Esophagus muscularis mucosa (tissue), 4 donors: ENCODE measurements around the gene GLIS1. TPM values are rescaled to one million over a fixed set of nuclear protein-coding genes. Genes with fewer than 3 reads are reported as not detected.

ENCODE experiments used
- DNase-seq: peaks from one replicate; pipeline ENCODE4 v3.0.0-alpha.2; 2017; ENCODE audit errors: extremely low spot score
- H3K27ac ChIP-seq, 4 donors: fragments of 200-600 bp; sonication (generic); replicated peaks in 1 of 4; 1 replicate in 3 of 4; 2 replicates in 1 of 4; pipeline ENCODE4 v1.5.1; 2016 to 2019; ENCODE audit warnings: mild to moderate bottlenecking in 1 of 4
- H3K27me3 ChIP-seq, 4 donors: fragments of 200-600 bp; sonication (generic); one replicate each; pipeline versions ENCODE4 v1.5.1 to v1.6.0; 2016 to 2019
- H3K36me3 ChIP-seq, 4 donors: fragments of 200-600 bp; sonication (generic); one replicate each; pipeline ENCODE4 v1.5.1; 2016 to 2019
- H3K4me1 ChIP-seq, 4 donors: fragments of 200-600 bp; sonication (generic); one replicate each; pipeline ENCODE4 v1.5.1; 2016 to 2019
- H3K4me3 ChIP-seq, 4 donors: fragments of 200-600 bp; sonication (generic); 1 replicate in 2 of 4; 2 replicates in 2 of 4; pipeline ENCODE4 v1.5.1; 2016 to 2019; ENCODE audit warnings: mild to moderate bottlenecking in 4 of 4, moderate library complexity in 1 of 4
- H3K9me3 ChIP-seq, 4 donors: fragments of 200-600 bp; sonication (generic); 1 replicate in 3 of 4; 2 replicates in 1 of 4; pipeline ENCODE4 v1.5.1; 2016 to 2019
- EP300 ChIP-seq: sonication (generic); formaldehyde crosslinking; IDR thresholded peaks from one replicate; pipeline ENCODE4 v1.6.1; 2017; ENCODE audit warnings: antibody characterized with exemption
- POLR2A ChIP-seq: fragments of 450-650 bp; IDR thresholded peaks from one replicate; pipeline ENCODE4 v1.6.1; 2017; ENCODE audit warnings: antibody characterized with exemption, moderate library complexity, mild to moderate bottlenecking, low read depth
- POLR2AphosphoS5 ChIP-seq, 2 donors: sonication (generic); formaldehyde crosslinking; IDR thresholded peaks; one replicate each; pipeline ENCODE4 v1.6.1; 2017; ENCODE audit warnings: antibody characterized with exemption in 2 of 2
- WGBS: methylation state at CpG from one replicate; pipeline ENCODE4 v1.1.5; 2018; 5-methylcytosine and 5-hydroxymethylcytosine counted together
- intact Hi-C: fragments of 100-400 bp; cut with DNase I; formaldehyde crosslinking; loops from one replicate; pipeline ENCODE4 v1.15.1; 2023
- total RNA-seq, 4 donors: library from RNA; depleted of rRNA; stranded (reverse); fragments of >200 nt; gene quantifications; one replicate each; pipeline versions ENCODE4 v1.1.0 to v1.2.1, GENCODE V29; 2016
- TF ChIP-seq, protein P1 (sequence below), 3 experiments: fragments of 200-600 bp in 2 of 3; fragments of 450-650 bp in 1 of 3; sonication (generic) in 2 of 3; IDR thresholded peaks; one replicate each; pipeline ENCODE4 v1.5.1; 2017 to 2019; ENCODE audit warnings: antibody characterized with exemption in 3 of 3, mild to moderate bottlenecking in 2 of 3, moderate library complexity in 1 of 3

GLIS1 gene
- total RNA-seq, 4 donors from 2014 or later = 0.17 to 0.42 TPM; not detected in 2

DNA sequence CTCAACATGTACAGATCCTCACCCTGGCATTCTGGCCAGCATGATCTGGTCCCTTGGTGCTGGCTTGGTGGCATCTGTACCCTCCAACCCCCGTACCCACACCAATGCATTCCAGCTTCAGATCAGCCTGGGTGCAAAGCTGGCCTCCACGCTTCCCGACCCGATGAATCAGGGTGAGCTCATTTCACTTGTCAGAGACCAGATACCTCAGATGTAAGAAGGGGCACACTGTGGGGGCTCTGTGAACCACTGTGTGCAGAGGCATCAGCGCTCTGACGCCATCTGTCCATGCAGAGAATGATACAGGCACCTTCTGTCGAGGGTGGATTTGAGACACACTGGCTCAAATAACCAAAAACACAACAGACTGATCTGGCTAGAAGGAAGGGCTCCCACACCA lies 203.1 kb downstream of the GLIS1 start:
- H3K4me1 ChIP-seq = no peaks in the 10 kb centered on the region
- H3K27me3 ChIP-seq = peaks cover 0 to 4% (median 0%) of the 10 kb centered on the region in 4 donors
- no peaks in the 10 kb centered on the region for H3K36me3 ChIP-seq
- H3K9me3 ChIP-seq = no peaks in the 10 kb centered on the region
- intact Hi-C loops = no loop called here
- 94% methylated on average over 7 of the region's 7 CpGs for WGBS
- H3K4me3 ChIP-seq = no peak overlapping the region
- TF ChIP-seq POLR2A (no peak), EP300 (no peak), POLR2AphosphoS5 (IDR thresholded peaks at IDR 0.05) (no peak)
- TF ChIP-seq, protein P1, sequence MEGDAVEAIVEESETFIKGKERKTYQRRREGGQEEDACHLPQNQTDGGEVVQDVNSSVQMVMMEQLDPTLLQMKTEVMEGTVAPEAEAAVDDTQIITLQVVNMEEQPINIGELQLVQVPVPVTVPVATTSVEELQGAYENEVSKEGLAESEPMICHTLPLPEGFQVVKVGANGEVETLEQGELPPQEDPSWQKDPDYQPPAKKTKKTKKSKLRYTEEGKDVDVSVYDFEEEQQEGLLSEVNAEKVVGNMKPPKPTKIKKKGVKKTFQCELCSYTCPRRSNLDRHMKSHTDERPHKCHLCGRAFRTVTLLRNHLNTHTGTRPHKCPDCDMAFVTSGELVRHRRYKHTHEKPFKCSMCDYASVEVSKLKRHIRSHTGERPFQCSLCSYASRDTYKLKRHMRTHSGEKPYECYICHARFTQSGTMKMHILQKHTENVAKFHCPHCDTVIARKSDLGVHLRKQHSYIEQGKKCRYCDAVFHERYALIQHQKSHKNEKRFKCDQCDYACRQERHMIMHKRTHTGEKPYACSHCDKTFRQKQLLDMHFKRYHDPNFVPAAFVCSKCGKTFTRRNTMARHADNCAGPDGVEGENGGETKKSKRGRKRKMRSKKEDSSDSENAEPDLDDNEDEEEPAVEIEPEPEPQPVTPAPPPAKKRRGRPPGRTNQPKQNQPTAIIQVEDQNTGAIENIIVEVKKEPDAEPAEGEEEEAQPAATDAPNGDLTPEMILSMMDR (IDR thresholded peaks at IDR 0.05) = no peak
- no peak overlapping the region for H3K27ac ChIP-seq
- DNase-seq = no peak

DNA sequence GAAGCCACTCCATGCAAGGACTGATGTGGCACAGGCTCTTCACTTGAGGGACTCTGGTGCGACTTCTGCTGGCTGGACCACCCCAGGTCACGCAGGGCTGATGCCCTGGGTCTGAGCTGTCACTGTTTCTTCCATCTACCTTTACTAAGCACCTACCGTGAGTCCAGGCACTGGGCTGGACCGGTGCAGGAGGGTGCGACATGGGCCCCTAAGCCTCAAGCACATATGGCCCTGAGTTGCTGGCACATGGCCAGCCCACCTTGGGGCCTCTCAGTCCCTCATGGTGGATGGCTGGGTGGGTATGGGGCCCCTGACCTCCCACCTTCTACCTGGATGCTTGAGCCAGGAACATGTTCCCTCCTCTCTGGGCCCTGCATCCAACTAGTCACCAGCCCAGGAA lies 203.7 kb downstream of the GLIS1 start:
- H3K36me3 ChIP-seq = no peaks in the 10 kb centered on the region
- H3K4me1 ChIP-seq = no peaks in the 10 kb centered on the region
- intact Hi-C loops = no loop called here
- no peaks in the 10 kb centered on the region for H3K9me3 ChIP-seq
- TF ChIP-seq EP300 = no peak
- no peak overlapping the region for H3K27ac ChIP-seq
- H3K27me3 ChIP-seq = peaks cover 0 to 4% (median 0%) of the 10 kb centered on the region in 4 donors
- H3K4me3 ChIP-seq = no peak overlapping the region
- DNase-seq = no peak
- 93% methylated on average over 5 of the region's 5 CpGs for WGBS

- intact Hi-C loops = no loop called here
- no peak overlapping the region for H3K4me3 ChIP-seq
- TF ChIP-seq EP300 = no peak
- TF ChIP-seq POLR2AphosphoS5 (IDR thresholded peaks at IDR 0.05) = no peak
- no peak for TF ChIP-seq POLR2A
- TF ChIP-seq, protein P1 (IDR thresholded peaks at IDR 0.05) = no peak
- no peaks in the 10 kb centered on the region for H3K9me3 ChIP-seq
- no peak for DNase-seq
- H3K27ac ChIP-seq = no peak overlapping the region
- 93% methylated on average over 4 of the region's 4 CpGs for WGBS
- H3K36me3 ChIP-seq = no peaks in the 10 kb centered on the region
- no peaks in the 10 kb centered on the region for H3K27me3 ChIP-seq
- H3K4me1 ChIP-seq = no peaks in the 10 kb centered on the region
Observed at GRCh38 chr1:53532912-53533311, 206.1 kb downstream of the GLIS1 start.

DNA sequence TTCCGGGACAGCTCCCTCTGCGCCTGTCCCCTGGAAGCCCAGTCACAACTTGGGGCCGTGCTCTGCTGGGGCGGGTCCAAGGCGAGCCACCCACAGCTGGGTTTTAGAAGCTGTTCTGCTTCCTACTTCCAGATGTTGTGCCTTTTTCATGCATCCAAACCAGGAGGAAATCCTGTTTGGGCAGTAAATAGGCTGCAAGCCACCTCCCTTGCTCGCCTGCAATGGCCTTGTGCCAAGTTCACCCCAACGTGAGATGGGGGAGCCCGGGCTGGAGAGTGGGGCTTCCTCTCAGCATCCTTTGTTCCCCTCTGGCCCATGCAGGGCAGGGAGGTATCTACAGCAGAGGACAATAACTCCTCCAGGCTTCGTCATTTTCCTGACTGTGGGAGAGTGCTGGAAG lies 206.6 kb downstream of the GLIS1 start:
- Histone ChIP-seq H3K9me3 (no peaks in the 10 kb centered on the region), H3K4me1 (peaks cover 0 to 2% (median 0%) of the 10 kb centered on the region in 4 donors), H3K4me3 (no peak overlapping the region), H3K27ac (no peak overlapping the region), H3K27me3 (no peaks in the 10 kb centered on the region), H3K36me3 (no peaks in the 10 kb centered on the region)
- 63% methylated on average over 9 of the region's 9 CpGs for WGBS
- DNase-seq = no peak
- intact Hi-C loops = no loop called here
- TF ChIP-seq EP300 = no peak
- no peak for TF ChIP-seq POLR2AphosphoS5 (IDR thresholded peaks at IDR 0.05)
- TF ChIP-seq POLR2A = no peak
- TF ChIP-seq, protein P1 (IDR thresholded peaks at IDR 0.05) = no peak

- WGBS = 100% methylated on average over 5 of the region's 5 CpGs
- Histone ChIP-seq H3K4me3 (no peak overlapping the region), H3K9me3 (no peaks in the 10 kb centered on the region), H3K36me3 (no peaks in the 10 kb centered on the region), H3K27ac (no peak overlapping the region), H3K4me1 (peaks cover 0 to 19% (median 17%) of the 10 kb centered on the region in 4 donors), H3K27me3 (no peaks in the 10 kb centered on the region)
- TF ChIP-seq, protein P1 (IDR thresholded peaks at IDR 0.05) = no peak
- TF ChIP-seq POLR2A (no peak), EP300 (no peak), POLR2AphosphoS5 (IDR thresholded peaks at IDR 0.05) (no peak)
- intact Hi-C loops = no loop called here
- DNase-seq = no peak
Observed at GRCh38 chr1:53530550-53530949, 208.4 kb downstream of the GLIS1 start.
